ENCODE data around the gene IPO5.

The IPO5 gene

GRCh38 chr13:97953376-97953970 is at the start of gene IPO5:
TSS of gene IPO5 (plus strand) at chr13:97953675. CDS start at chr13:97976697, 23,022 bp downstream.
- DNase-seq (ENCODE audit: insufficient read length, low spot score) (no peak), FAIRE-seq (no peak)
- no peak for TF ChIP-seq POLR2A (IDR thresholded peaks at IDR 0.05; ENCODE audit: low read depth, low read length)

GRCh38 chr13:97904059-97904458 is 49.4 kb upstream of the IPO5 start:
- FAIRE-seq (no peak), DNase-seq (ENCODE audit: insufficient read length, low spot score) (no peak)
- no peak for TF ChIP-seq POLR2A (IDR thresholded peaks at IDR 0.05; ENCODE audit: low read depth, low read length)

DNA sequence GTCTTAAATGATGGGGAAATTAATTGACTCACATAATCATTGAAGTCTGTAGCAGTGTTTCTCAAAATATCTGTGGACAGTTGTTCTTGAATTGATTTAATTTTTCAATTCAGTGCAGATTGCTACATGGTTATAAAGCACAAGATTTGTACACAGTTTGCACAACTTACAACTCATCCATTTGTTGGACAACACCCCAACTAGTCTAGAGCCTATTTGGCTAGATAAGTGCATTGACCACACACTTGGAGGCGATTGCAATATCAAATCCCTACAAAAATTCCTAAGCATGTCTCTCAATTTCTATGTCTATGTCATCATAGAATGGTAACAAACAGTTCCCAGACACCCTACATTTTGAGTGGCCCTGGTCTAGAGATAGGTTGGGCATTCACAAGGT is 48.0 kb upstream of the IPO5 start:
- no peak for TF ChIP-seq POLR2A (IDR thresholded peaks at IDR 0.05; ENCODE audit: low read depth, low read length)
- DNase-seq (ENCODE audit: insufficient read length, low spot score) (no peak), FAIRE-seq (peak; percentile 11)

GRCh38 chr13:97911311-97912138 is 42.0 kb upstream of the IPO5 start:
- FAIRE-seq (peak; percentile 96), DNase-seq (ENCODE audit: insufficient read length, low spot score) (peak; percentile 25)

GRCh38 chr13:97912139-97912535 is 41.3 kb upstream of the IPO5 start:
- DNase-seq (ENCODE audit: insufficient read length, low spot score) (no peak), FAIRE-seq (no peak)
- TF ChIP-seq POLR2A (IDR thresholded peaks at IDR 0.05; ENCODE audit: low read depth, low read length) = no peak

More at GRCh38 chr13:97911311-97912138, 42.0 kb upstream of the IPO5 start:
- no peak for TF ChIP-seq POLR2A (IDR thresholded peaks at IDR 0.05; ENCODE audit: low read depth, low read length)

DNA sequence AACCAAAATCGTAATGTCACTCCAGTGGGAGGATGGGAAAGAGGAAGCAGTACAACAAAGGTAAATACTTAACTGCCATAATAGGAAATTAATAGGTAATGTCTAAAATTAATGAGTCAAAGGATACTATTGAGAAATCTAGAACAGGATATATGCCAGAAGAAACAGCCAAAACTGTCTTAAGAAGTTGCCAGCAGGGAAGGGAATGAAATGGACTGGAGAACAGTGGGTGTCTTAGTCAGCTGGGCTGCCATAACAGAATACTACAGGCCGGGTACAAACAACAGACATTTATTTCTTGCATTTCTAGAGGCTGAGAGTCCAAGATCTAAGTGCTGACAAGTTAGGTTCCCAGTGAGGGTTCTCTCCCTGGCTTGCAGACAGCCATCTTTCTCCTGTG is 40.3 kb upstream of the IPO5 start:
- FAIRE-seq (no peak), DNase-seq (ENCODE audit: insufficient read length, low spot score) (no peak)
- no peak for TF ChIP-seq POLR2A (IDR thresholded peaks at IDR 0.05; ENCODE audit: low read depth, low read length)

GRCh38 chr13:97914540-97914939 is 38.9 kb upstream of the IPO5 start:
- no peak for FAIRE-seq
- no peak for TF ChIP-seq POLR2A (IDR thresholded peaks at IDR 0.05; ENCODE audit: low read depth, low read length)
- no peak for DNase-seq (ENCODE audit: insufficient read length, low spot score)

DNA sequence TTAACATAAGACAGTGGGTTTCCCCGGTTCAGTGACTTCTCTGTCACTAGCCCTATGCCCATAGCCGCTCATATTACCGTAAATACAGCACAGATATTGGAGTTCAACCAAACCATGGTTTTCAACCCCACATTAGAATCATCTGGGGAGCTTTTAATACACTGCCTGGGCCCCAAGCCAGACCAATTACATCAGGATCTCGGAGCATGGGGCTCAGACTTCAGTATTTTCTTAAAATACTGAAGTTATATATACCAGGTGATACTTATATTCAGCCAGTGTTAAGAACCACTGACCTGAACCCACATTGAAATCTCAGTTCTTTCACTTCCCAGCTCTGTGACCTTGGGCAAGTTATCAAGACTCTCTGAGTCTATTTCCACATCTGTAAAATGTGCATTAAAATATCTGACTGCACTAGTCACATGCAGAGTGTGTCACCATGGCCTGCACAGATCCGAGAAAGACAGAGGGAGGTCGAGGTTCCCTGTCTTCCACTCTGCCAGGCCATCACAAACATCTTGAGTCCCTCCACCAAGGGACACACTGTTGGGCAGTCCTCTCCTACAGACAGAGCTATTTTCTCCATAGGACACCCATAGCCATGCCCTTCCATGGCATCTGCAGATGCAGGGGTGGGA is 32.2 kb upstream of the IPO5 start:
- FAIRE-seq = no peak
- no peak for DNase-seq (ENCODE audit: insufficient read length, low spot score)
- no peak for TF ChIP-seq POLR2A (IDR thresholded peaks at IDR 0.05; ENCODE audit: low read depth, low read length)

DNA sequence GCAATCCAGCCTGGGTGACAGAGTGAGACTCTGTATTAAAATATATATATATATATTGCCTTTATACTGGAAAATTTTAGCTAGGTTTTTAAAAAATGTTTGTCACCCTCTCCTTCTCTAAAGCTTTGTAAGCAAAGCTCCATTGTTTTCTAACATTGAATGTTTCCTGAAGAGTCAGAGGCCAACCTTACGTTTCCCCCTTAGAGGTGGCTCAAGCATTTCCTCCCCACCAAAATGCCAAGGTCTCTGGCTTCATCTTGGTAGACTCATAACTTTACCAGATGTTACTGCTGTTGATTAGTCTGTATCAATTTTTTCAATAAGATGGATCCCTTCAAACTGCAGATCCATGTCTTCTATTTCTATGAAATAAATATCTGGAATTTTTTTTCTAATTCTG is 25.2 kb upstream of the IPO5 start:
- FAIRE-seq = no peak
- no peak for DNase-seq (ENCODE audit: insufficient read length, low spot score)
- TF ChIP-seq POLR2A (IDR thresholded peaks at IDR 0.05; ENCODE audit: low read depth, low read length) = no peak

- FAIRE-seq (no peak), DNase-seq (ENCODE audit: insufficient read length, low spot score) (no peak)
- TF ChIP-seq POLR2A (IDR thresholded peaks at IDR 0.05; ENCODE audit: low read depth, low read length) = no peak
Measured at GRCh38 chr13:97932036-97932435, 21.4 kb upstream of the IPO5 start.

GRCh38 chr13:97932647-97933046 is 20.8 kb upstream of the IPO5 start:
- DNase-seq (ENCODE audit: insufficient read length, low spot score) (no peak), FAIRE-seq (no peak)
- no peak for TF ChIP-seq POLR2A (IDR thresholded peaks at IDR 0.05; ENCODE audit: low read depth, low read length)

DNA sequence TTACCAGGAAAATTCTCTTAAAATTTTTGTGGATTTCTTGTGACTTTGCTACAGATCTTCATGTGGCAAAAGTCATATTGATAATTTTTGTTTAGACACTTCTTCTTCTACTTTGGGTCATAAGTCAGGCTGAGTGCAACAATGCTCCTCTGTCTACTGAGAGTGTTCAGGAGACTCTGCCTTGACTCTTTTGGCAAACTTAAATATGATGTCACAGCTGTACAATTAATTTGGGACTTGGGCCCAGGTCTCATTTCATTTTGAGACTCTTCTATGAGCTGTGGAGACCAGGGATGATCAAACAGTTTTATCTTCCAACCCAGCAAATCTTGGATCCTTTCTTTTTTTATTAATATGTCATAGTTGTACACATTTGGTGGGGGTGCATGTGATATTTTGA is 19.7 kb upstream of the IPO5 start:
- no peak for TF ChIP-seq POLR2A (IDR thresholded peaks at IDR 0.05; ENCODE audit: low read depth, low read length)
- DNase-seq (ENCODE audit: insufficient read length, low spot score) = no peak

GRCh38 chr13:97934590-97934989 is 18.9 kb upstream of the IPO5 start:
- TF ChIP-seq POLR2A (IDR thresholded peaks at IDR 0.05; ENCODE audit: low read depth, low read length) = no peak
- no peak for DNase-seq (ENCODE audit: insufficient read length, low spot score)
- FAIRE-seq = no peak

More for the DNA sequence above, 19.7 kb upstream of the IPO5 start:
- FAIRE-seq = no peak

- TF ChIP-seq POLR2A (IDR thresholded peaks at IDR 0.05; ENCODE audit: low read depth, low read length) = no peak
- DNase-seq (ENCODE audit: insufficient read length, low spot score) (no peak), FAIRE-seq (no peak)
Measured at GRCh38 chr13:97935071-97935470, 18.4 kb upstream of the IPO5 start.

Data from H54 (cell line).